Central memory CD8-positive, alpha-beta T cell (primary cell): ENCODE results near the gene AHSP.
"Not testable (repeated sequence)": the region's sequence is repeated elsewhere in the genome, so short reads cannot be mapped to it uniquely, and the experiment has no call there.

Experiments
- ATAC-seq: fragments of 150-1000 bp; cut with Tn5 transposase; replicated peaks from 2 replicates; pipeline ENCODE4 v1.10.0; 2022; ENCODE audit warnings: mild to moderate bottlenecking, moderate FRiP score, moderate number of reproducible peaks; ENCODE audit not compliant: poor library complexity, severe bottlenecking; ENCODE audit errors: extremely low read depth
- DNase-seq, 2 donors: peaks; one replicate each; pipeline ENCODE4 v3.0.0; 2021; ENCODE audit warnings: low spot score in 2 of 2
- H3K27ac Mint-ChIP-seq: one replicate; pipeline ENCODE4 v1.8.0; 2022; ENCODE audit warnings: low read depth, mild to moderate bottlenecking, moderate library complexity, mixed read lengths
- H3K27me3 Mint-ChIP-seq: one replicate; pipeline ENCODE4 v1.8.0; 2022; ENCODE audit warnings: mixed read lengths
- H3K36me3 Mint-ChIP-seq: one replicate; pipeline ENCODE4 v1.8.0; 2022; ENCODE audit warnings: mild to moderate bottlenecking, moderate library complexity, mixed read lengths; ENCODE audit not compliant: insufficient read depth
- H3K4me1 Mint-ChIP-seq: one replicate; pipeline ENCODE4 v1.8.0; 2022; ENCODE audit warnings: mixed read lengths
- H3K4me3 Mint-ChIP-seq: one replicate; pipeline ENCODE4 v1.8.0; 2022; ENCODE audit warnings: mild to moderate bottlenecking, moderate library complexity, mixed read lengths
- H3K9me3 Mint-ChIP-seq: one replicate; pipeline ENCODE4 v1.8.0; 2022; ENCODE audit warnings: mixed read lengths

AHSP gene

DNA sequence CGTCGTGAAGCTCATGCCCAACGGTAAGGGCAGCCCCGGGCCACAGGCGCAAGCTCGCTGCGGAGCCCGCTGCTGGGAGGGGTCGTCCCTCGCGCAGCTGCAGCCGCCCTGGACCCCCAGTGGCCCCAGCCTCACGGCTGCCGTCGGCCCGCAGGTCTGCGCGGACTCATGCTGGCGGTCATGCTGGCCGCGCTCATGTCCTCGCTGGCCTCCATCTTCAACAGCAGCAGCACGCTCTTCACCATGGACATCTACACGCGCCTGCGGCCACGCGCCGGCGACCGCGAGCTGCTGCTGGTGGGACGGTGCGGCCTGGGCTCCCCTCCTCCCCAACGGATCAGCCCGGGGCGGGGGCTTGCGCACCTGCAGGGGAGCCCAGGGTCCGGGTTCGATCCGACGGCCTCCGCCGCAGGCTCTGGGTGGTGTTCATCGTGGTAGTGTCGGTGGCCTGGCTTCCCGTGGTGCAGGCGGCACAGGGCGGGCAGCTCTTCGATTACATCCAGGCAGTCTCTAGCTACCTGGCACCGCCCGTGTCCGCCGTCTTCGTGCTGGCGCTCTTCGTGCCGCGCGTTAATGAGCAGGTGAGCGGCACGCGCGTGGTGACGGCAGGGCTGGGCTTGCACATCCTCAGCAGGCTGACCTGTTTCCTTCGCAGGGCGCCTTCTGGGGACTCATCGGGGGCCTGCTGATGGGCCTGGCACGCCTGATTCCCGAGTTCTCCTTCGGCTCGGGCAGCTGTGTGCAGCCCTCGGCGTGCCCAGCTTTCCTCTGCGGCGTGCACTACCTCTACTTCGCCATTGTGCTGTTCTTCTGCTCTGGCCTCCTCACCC, 39.0 kb upstream of the AHSP start:
- no peaks in the 10 kb centered on the region for H3K27me3 Mint-ChIP-seq
- H3K9me3 Mint-ChIP-seq = no peaks in the 10 kb centered on the region
- peaks cover 11% of the 10 kb centered on the region for H3K4me1 Mint-ChIP-seq
- H3K4me3 Mint-ChIP-seq = peak overlapping the region; percentile 87
- DNase-seq (no peak), ATAC-seq (no peak)
- H3K27ac Mint-ChIP-seq = no peak overlapping the region
- peaks cover 4% of the 10 kb centered on the region for H3K36me3 Mint-ChIP-seq

DNA sequence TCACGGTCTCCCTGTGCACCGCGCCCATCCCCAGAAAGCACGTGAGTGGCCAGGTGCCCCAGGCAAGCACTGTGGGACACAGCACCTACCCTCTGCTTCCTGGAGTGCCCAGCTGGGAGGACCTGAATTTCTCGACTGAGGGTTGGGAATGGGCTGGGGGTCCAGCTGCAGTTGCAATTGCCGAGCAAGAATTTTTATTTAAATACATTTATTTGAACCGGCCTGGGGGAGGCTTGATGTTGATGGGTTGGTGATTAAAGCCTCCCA, 38.5 kb upstream of the AHSP start:
- peaks cover 11% of the 10 kb centered on the region for H3K4me1 Mint-ChIP-seq
- H3K27ac Mint-ChIP-seq = no peak overlapping the region
- peak overlapping the region; percentile 45 for H3K4me3 Mint-ChIP-seq
- peaks cover 4% of the 10 kb centered on the region for H3K36me3 Mint-ChIP-seq
- no peaks in the 10 kb centered on the region for H3K27me3 Mint-ChIP-seq
- H3K9me3 Mint-ChIP-seq = no peaks in the 10 kb centered on the region
- ATAC-seq = no peak
- no peak for DNase-seq

GRCh38 chr16:31489616-31490584, 37.8 kb upstream of the AHSP start:
- ATAC-seq (no peak), DNase-seq (no peak)
- no peaks in the 10 kb centered on the region for H3K9me3 Mint-ChIP-seq
- H3K4me3 Mint-ChIP-seq = peak overlapping the region; percentile 45
- peaks cover 7% of the 10 kb centered on the region for H3K36me3 Mint-ChIP-seq
- peaks cover 11% of the 10 kb centered on the region for H3K4me1 Mint-ChIP-seq
- no peak overlapping the region for H3K27ac Mint-ChIP-seq
- no peaks in the 10 kb centered on the region for H3K27me3 Mint-ChIP-seq

DNA sequence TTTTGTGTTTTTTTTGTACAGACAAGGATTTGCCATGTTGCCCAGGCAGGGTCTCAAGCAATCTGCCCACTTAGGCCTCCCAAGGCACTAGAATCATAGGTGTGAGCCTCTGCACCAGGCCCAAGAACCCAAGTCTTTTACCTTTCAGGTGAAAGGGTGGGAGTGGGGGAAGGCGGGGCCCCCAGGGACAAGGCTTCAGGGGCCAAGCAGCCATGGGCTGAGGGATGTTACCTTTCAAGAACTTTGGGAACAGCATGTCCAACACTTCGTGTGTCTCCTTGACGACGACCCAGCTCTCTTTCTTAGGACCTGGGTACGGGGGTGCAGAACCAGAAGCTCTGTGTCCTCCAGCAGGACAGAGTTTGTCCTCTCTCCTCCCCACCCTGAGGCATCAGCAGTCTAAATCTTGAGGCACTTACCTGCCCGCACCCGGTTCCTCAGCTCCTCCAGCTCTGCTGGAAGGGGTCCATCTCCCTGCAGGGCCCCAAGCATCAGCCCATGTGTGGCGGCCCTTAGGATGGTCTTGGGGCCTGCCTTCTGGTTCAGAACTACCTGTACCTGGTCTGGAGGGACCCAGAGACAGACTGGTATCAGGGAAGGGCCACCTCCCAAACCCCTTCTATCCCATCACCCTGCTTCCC, 35.8 kb upstream of the AHSP start:
- Mint-ChIP-seq H3K27ac (no peak overlapping the region), H3K36me3 (peaks cover 7% of the 10 kb centered on the region), H3K9me3 (no peaks in the 10 kb centered on the region), H3K4me3 (no peak overlapping the region), H3K27me3 (no peaks in the 10 kb centered on the region), H3K4me1 (peaks cover 5% of the 10 kb centered on the region)
- ATAC-seq (no peak), DNase-seq (no peak)

GRCh38 chr16:31493506-31494125, 34.1 kb upstream of the AHSP start:
- DNase-seq (no peak), ATAC-seq (no peak)
- Mint-ChIP-seq H3K4me3 (no peak overlapping the region), H3K27me3 (no peaks in the 10 kb centered on the region), H3K9me3 (no peaks in the 10 kb centered on the region), H3K4me1 (peaks cover 9% of the 10 kb centered on the region), H3K27ac (no peak overlapping the region), H3K36me3 (peaks cover 7% of the 10 kb centered on the region)

DNA sequence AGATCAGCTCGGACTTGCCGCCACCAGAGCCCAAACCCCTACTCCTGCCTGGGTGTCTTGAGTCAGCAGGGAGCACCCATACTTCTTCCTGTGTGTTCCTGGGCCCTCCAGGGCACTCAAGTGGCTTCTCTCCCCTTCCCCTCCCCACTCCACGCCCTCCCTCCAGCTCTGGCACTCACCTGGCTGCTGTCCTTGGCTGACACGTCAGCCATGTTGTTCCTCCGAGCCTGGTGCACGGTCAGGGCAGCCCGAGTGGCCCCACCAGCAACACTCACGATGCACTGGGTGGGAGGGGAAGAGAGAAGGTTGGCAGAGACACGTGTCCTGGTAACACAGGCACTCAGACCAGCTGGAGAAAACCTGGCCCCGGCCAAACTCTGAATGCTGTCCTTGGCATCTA, 31.0 kb upstream of the AHSP start:
- no peak overlapping the region for H3K27ac Mint-ChIP-seq
- no peaks in the 10 kb centered on the region for H3K27me3 Mint-ChIP-seq
- peaks cover 9% of the 10 kb centered on the region for H3K4me1 Mint-ChIP-seq

DNA sequence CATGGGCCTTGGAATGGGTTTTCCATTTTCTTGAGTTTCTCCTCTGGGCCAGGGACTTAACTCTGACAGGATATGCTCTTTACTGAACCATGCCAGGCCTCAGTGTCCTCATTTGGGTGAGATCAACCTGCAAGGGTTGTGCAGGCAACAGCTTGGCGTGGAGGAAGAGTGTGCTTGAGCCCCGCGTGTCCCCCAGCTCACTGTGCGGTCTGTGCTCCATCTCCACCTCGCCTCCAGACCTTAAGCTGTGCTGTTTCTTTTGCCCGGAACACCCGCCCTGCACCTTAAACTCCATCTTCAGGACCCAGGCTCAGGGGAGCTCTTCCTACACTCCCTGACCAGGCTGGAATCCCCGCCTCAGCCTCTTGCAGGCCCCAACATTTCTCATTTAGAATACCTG, 29.2 kb upstream of the AHSP start:
- H3K4me3 Mint-ChIP-seq = no peak overlapping the region
- ATAC-seq (no peak), DNase-seq (no peak)
- no peak overlapping the region for H3K27ac Mint-ChIP-seq
- H3K36me3 Mint-ChIP-seq = peaks cover 10% of the 10 kb centered on the region
- H3K9me3 Mint-ChIP-seq = no peaks in the 10 kb centered on the region
- peaks cover 15% of the 10 kb centered on the region for H3K4me1 Mint-ChIP-seq
- no peaks in the 10 kb centered on the region for H3K27me3 Mint-ChIP-seq

More for the DNA sequence above, 31.0 kb upstream of the AHSP start:
- H3K36me3 Mint-ChIP-seq = peaks cover 13% of the 10 kb centered on the region
- no peak overlapping the region for H3K4me3 Mint-ChIP-seq
- no peak for DNase-seq
- no peak for ATAC-seq
- H3K9me3 Mint-ChIP-seq = no peaks in the 10 kb centered on the region

GRCh38 chr16:31499928-31500327, 27.8 kb upstream of the AHSP start:
- no peak overlapping the region for H3K4me3 Mint-ChIP-seq
- H3K27ac Mint-ChIP-seq = no peak overlapping the region
- H3K36me3 Mint-ChIP-seq = peaks cover 8% of the 10 kb centered on the region
- H3K27me3 Mint-ChIP-seq = no peaks in the 10 kb centered on the region
- no peak for ATAC-seq
- H3K9me3 Mint-ChIP-seq = no peaks in the 10 kb centered on the region
- DNase-seq = no peak
- peaks cover 15% of the 10 kb centered on the region for H3K4me1 Mint-ChIP-seq

DNA sequence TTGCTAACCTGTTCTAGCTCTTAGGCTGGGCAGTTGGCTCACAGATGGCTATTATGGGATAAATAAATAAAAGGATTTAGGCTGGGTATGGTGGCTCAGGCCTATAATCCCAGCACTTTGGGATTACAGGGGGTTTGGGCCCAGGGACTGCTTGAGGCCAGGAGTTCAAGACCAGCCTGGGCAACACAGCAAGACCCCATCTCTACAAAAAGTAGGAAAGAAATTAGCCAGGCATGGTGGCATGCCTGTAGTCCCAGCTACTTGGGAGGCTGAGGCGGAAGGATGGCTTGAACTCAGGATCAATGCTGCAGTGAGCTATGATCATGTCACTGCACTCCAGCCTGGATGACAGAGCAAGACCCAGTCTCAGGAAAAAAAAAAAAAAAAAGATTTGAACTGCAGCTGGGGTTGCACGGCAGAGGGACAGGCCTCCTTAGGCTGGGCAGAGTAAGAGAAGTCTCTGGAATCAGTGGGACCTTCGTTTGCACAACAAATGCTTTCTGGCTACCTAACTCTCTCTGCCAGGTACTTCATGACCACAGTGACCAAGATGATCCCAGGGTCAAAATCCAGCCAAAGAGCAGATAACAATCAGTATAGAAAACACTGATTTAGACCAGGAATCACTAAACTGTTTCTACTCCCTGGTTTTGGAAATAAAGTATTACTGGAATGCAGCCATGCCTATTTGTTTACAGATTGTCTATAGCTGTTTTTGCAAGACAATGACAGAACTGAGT, 26.3 kb upstream of the AHSP start:
- Mint-ChIP-seq H3K27me3 (no peaks in the 10 kb centered on the region), H3K4me1 (peaks cover 24% of the 10 kb centered on the region), H3K36me3 (peaks cover 8% of the 10 kb centered on the region), H3K4me3 (no peak overlapping the region), H3K9me3 (no peaks in the 10 kb centered on the region), H3K27ac (no peak overlapping the region)
- ATAC-seq = no peak
- no peak for DNase-seq

- H3K4me1 Mint-ChIP-seq = peaks cover 26% of the 10 kb centered on the region
- no peaks in the 10 kb centered on the region for H3K9me3 Mint-ChIP-seq
- no peak for ATAC-seq
- peaks cover 8% of the 10 kb centered on the region for H3K36me3 Mint-ChIP-seq
- no peak for DNase-seq
- H3K4me3 Mint-ChIP-seq = no peak overlapping the region
- no peaks in the 10 kb centered on the region for H3K27me3 Mint-ChIP-seq
- H3K27ac Mint-ChIP-seq = no peak overlapping the region
These were observed 25.7 kb upstream of the AHSP start for GRCh38 chr16:31501966-31502348.

GRCh38 chr16:31502981-31503380, 24.7 kb upstream of the AHSP start:
- no peak overlapping the region for H3K27ac Mint-ChIP-seq
- DNase-seq (no peak), ATAC-seq (no peak)
- H3K27me3 Mint-ChIP-seq = no peaks in the 10 kb centered on the region
- no peak overlapping the region for H3K4me3 Mint-ChIP-seq
- H3K4me1 Mint-ChIP-seq = peaks cover 25% of the 10 kb centered on the region
- no peaks in the 10 kb centered on the region for H3K9me3 Mint-ChIP-seq
- peaks cover 10% of the 10 kb centered on the region for H3K36me3 Mint-ChIP-seq

GRCh38 chr16:31503555-31503954, 24.1 kb upstream of the AHSP start:
- Mint-ChIP-seq H3K4me1 (peaks cover 26% of the 10 kb centered on the region), H3K36me3 (peaks cover 12% of the 10 kb centered on the region)
- H3K9me3 Mint-ChIP-seq, H3K27ac Mint-ChIP-seq, H3K27me3 Mint-ChIP-seq, ATAC-seq, H3K4me3 Mint-ChIP-seq, DNase-seq: not testable (repeated sequence)
